Measurements from ENCODE around the gene COL6A2. TPM values are rescaled to one million over a fixed set of nuclear protein-coding genes. Genes with fewer than 3 reads are reported as not detected.

COL6A2 gene
- polyA plus RNA-seq, 3 donors, result 0.01 TPM; not detected in 2

GRCh38 chr21:46121286-46122221 lies 23.6 kb downstream of the COL6A2 start:
- intact Hi-C loops (cut with micrococcal nuclease), result no loop called here

GRCh38 chr21:46122237-46122671 lies 24.3 kb downstream of the COL6A2 start:
- H3K4me3 ChIP-seq (replicated peaks in 1 of 3; ENCODE audit: low read depth in 2 of 3, low read length in 3 of 3), result no peak overlapping the region
- H3K4me3 Mint-ChIP-seq, result no peak overlapping the region
- no peaks in the 10 kb centered on the region for H3K36me3 Mint-ChIP-seq
- WGBS (ENCODE audit: insufficient coverage), result 86% methylated on average over 12 of the region's 12 CpGs
- intact Hi-C loops (cut with micrococcal nuclease), result no loop called here
- no peak for DNase-seq
- no peak overlapping the region for H3K27ac ChIP-seq (ENCODE audit: low read depth in 1 of 2, low read length in 2 of 2)
- H3K9ac ChIP-seq (ENCODE audit: insufficient read depth, low read length, poor library complexity, severe bottlenecking), result no peak overlapping the region
- H3K27ac Mint-ChIP-seq, result no peak overlapping the region
- peaks cover 2 to 3% (median 3%) of the 10 kb centered on the region in 3 donors for H3K27me3 Mint-ChIP-seq (ENCODE audit: low read depth in 3 of 3)
- no peaks in the 10 kb centered on the region for H3K4me1 ChIP-seq (ENCODE audit: control insufficient read depth in 1 of 2, insufficient read depth in 2 of 2, low read length in 2 of 2)
- no peaks in the 10 kb centered on the region for H3K9me3 ChIP-seq (replicated peaks in 1 of 2; ENCODE audit: control insufficient read depth in 1 of 2, insufficient read depth in 1 of 2, low read length in 2 of 2)
- no peak overlapping the region for H3K4me2 ChIP-seq (replicated peaks; ENCODE audit: extremely low read depth, low read length, poor library complexity, severe bottlenecking)
- peaks cover 0 to 8% (median 0%) of the 10 kb centered on the region in 7 donors for H3K9me3 Mint-ChIP-seq
- H2AFZ ChIP-seq (ENCODE audit: insufficient read depth, low read depth, low read length, poor library complexity, severe bottlenecking), result no peak overlapping the region
- no peaks in the 10 kb centered on the region for H3K36me3 ChIP-seq (replicated peaks in 1 of 2; ENCODE audit: control insufficient read depth in 1 of 2, insufficient read depth in 2 of 2, low read length in 2 of 2)
- H4K20me1 ChIP-seq (ENCODE audit: insufficient read depth, low read length), result no peaks in the 10 kb centered on the region
- no peak for TF ChIP-seq CTCF (IDR thresholded peaks at IDR 0.05)
- no peaks in the 10 kb centered on the region for H3K4me1 Mint-ChIP-seq
- H3K27me3 ChIP-seq (ENCODE audit: control insufficient read depth in 2 of 2, insufficient read depth in 2 of 2, low read length in 2 of 2), result no peaks in the 10 kb centered on the region
- no peaks in the 10 kb centered on the region for H3K79me2 ChIP-seq (ENCODE audit: insufficient read depth, low read length)

More at GRCh38 chr21:46121286-46122221, 23.6 kb downstream of the COL6A2 start:
- no peaks in the 10 kb centered on the region for H3K36me3 ChIP-seq (replicated peaks in 1 of 2; ENCODE audit: control insufficient read depth in 1 of 2, insufficient read depth in 2 of 2, low read length in 2 of 2)
- Mint-ChIP-seq H3K27ac (no peak overlapping the region), H3K4me1 (no peaks in the 10 kb centered on the region), H3K4me3 (no peak overlapping the region), H3K27me3 (ENCODE audit: low read depth in 3 of 3) (peaks cover 2 to 3% (median 2%) of the 10 kb centered on the region in 3 donors), H3K36me3 (no peaks in the 10 kb centered on the region), H3K9me3 (peaks cover 0 to 8% (median 2%) of the 10 kb centered on the region in 7 donors)
- H2AFZ ChIP-seq (ENCODE audit: insufficient read depth, low read depth, low read length, poor library complexity, severe bottlenecking), result no peak overlapping the region
- H3K9me3 ChIP-seq (replicated peaks in 1 of 2; ENCODE audit: control insufficient read depth in 1 of 2, insufficient read depth in 1 of 2, low read length in 2 of 2), result no peaks in the 10 kb centered on the region
- TF ChIP-seq CTCF (IDR thresholded peaks at IDR 0.05), result no peak
- H3K4me1 ChIP-seq (ENCODE audit: control insufficient read depth in 1 of 2, insufficient read depth in 2 of 2, low read length in 2 of 2), result no peaks in the 10 kb centered on the region
- H3K4me2 ChIP-seq (replicated peaks; ENCODE audit: extremely low read depth, low read length, poor library complexity, severe bottlenecking), result no peak overlapping the region
- H3K79me2 ChIP-seq (ENCODE audit: insufficient read depth, low read length), result no peaks in the 10 kb centered on the region
- no peaks in the 10 kb centered on the region for H4K20me1 ChIP-seq (ENCODE audit: insufficient read depth, low read length)
- no peak for DNase-seq
- WGBS (ENCODE audit: insufficient coverage), result 94% methylated on average over 25 of the region's 29 CpGs
- no peak overlapping the region for H3K9ac ChIP-seq (ENCODE audit: insufficient read depth, low read length, poor library complexity, severe bottlenecking)
- H3K27ac ChIP-seq (ENCODE audit: low read depth in 1 of 2, low read length in 2 of 2), result no peak overlapping the region
- H3K27me3 ChIP-seq (ENCODE audit: control insufficient read depth in 2 of 2, insufficient read depth in 2 of 2, low read length in 2 of 2), result no peaks in the 10 kb centered on the region
- no peak overlapping the region for H3K4me3 ChIP-seq (replicated peaks in 1 of 3; ENCODE audit: low read depth in 2 of 3, low read length in 3 of 3)

Data from CD14-positive monocyte (primary cell).